ENCODE data around the gene PPM1N.
A peak's percentile ranks its signal among the peaks of the same experiment; 100 is the strongest.

DNA sequence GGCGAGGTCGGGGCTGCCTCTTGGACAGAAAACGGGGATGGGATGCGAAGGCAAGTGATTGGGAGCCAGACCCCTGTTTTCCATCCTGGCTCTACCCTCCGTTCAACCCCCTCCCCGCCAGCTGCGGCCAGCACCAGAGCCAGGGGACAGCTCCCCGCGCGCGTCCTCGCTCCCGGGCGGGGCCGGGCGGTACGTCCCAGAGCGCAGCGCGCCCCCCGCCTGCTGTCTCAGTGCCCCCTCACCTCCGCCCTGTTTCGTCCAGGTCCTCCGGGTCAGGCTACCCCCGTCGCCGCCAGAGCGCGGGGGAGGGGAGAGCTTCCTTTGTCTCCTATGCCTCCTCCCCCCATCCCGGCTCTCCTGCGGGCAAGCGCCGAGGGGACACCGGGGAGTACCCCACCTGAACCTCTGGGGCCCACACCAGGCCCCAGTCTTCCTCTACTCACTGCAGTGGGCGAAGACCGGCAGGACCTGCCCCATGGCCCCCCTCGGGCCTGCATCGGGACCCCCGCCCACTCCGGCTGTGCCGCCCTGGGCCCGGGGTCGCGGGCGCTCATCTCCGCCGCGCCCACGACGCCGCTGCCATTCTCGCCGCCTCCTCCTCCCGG is 1.8 kb upstream of the PPM1N start:
- TF ChIP-seq, protein P1, sequence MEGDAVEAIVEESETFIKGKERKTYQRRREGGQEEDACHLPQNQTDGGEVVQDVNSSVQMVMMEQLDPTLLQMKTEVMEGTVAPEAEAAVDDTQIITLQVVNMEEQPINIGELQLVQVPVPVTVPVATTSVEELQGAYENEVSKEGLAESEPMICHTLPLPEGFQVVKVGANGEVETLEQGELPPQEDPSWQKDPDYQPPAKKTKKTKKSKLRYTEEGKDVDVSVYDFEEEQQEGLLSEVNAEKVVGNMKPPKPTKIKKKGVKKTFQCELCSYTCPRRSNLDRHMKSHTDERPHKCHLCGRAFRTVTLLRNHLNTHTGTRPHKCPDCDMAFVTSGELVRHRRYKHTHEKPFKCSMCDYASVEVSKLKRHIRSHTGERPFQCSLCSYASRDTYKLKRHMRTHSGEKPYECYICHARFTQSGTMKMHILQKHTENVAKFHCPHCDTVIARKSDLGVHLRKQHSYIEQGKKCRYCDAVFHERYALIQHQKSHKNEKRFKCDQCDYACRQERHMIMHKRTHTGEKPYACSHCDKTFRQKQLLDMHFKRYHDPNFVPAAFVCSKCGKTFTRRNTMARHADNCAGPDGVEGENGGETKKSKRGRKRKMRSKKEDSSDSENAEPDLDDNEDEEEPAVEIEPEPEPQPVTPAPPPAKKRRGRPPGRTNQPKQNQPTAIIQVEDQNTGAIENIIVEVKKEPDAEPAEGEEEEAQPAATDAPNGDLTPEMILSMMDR (CRISPR knock-in tag; IDR thresholded peaks at IDR 0.05): no peak
- TF ChIP-seq ZIK1 (CRISPR knock-in tag; IDR thresholded peaks at IDR 0.05; ENCODE audit: borderline replicate concordance, low read depth) (no peak), GABPB1 (CRISPR knock-in tag; IDR thresholded peaks at IDR 0.05) (peak; percentile 69), JUND (CRISPR knock-in tag; IDR thresholded peaks at IDR 0.05) (no peak), POLR2A (IDR thresholded peaks at IDR 0.05; ENCODE audit: insufficient read depth in 1 of 2, low read depth in 2 of 2, low read length in 2 of 2) (no peak), JUN (CRISPR knock-in tag; IDR thresholded peaks at IDR 0.05) (no peak), HOXA9 (CRISPR knock-in tag; IDR thresholded peaks at IDR 0.05; ENCODE audit: borderline replicate concordance) (no peak), EZH2 (conservative IDR thresholded peaks at IDR 0.05; ENCODE audit: low read depth, low read length) (no peak), ZBTB7B (CRISPR knock-in tag; IDR thresholded peaks at IDR 0.05) (peak; percentile 33; the same call in 1 of the 2 replicates), ZNF101 (CRISPR knock-in tag; IDR thresholded peaks at IDR 0.05; ENCODE audit: borderline replicate concordance, low read depth) (no peak), ZKSCAN5 (CRISPR knock-in tag; IDR thresholded peaks at IDR 0.05) (no peak)
- TF ChIP-seq, protein P2, sequence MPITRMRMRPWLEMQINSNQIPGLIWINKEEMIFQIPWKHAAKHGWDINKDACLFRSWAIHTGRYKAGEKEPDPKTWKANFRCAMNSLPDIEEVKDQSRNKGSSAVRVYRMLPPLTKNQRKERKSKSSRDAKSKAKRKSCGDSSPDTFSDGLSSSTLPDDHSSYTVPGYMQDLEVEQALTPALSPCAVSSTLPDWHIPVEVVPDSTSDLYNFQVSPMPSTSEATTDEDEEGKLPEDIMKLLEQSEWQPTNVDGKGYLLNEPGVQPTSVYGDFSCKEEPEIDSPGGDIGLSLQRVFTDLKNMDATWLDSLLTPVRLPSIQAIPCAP (CRISPR knock-in tag; IDR thresholded peaks at IDR 0.05; ENCODE audit: low read depth): no peak
- TF ChIP-seq, protein P3, sequence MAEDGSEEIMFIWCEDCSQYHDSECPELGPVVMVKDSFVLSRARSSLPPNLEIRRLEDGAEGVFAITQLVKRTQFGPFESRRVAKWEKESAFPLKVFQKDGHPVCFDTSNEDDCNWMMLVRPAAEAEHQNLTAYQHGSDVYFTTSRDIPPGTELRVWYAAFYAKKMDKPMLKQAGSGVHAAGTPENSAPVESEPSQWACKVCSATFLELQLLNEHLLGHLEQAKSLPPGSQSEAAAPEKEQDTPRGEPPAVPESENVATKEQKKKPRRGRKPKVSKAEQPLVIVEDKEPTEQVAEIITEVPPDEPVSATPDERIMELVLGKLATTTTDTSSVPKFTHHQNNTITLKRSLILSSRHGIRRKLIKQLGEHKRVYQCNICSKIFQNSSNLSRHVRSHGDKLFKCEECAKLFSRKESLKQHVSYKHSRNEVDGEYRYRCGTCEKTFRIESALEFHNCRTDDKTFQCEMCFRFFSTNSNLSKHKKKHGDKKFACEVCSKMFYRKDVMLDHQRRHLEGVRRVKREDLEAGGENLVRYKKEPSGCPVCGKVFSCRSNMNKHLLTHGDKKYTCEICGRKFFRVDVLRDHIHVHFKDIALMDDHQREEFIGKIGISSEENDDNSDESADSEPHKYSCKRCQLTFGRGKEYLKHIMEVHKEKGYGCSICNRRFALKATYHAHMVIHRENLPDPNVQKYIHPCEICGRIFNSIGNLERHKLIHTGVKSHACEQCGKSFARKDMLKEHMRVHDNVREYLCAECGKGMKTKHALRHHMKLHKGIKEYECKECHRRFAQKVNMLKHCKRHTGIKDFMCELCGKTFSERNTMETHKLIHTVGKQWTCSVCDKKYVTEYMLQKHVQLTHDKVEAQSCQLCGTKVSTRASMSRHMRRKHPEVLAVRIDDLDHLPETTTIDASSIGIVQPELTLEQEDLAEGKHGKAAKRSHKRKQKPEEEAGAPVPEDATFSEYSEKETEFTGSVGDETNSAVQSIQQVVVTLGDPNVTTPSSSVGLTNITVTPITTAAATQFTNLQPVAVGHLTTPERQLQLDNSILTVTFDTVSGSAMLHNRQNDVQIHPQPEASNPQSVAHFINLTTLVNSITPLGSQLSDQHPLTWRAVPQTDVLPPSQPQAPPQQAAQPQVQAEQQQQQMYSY (CRISPR knock-in tag; IDR thresholded peaks at IDR 0.05): no peak
